GM21825 (cell line): ENCODE results near the gene PREX1.
"Not testable (repeated sequence)": the region's sequence is repeated elsewhere in the genome, so short reads cannot be mapped to it uniquely, and the experiment has no call there.

Experiments
- ATAC-seq: cut with Tn5 transposase; IDR thresholded peaks from one replicate; pipeline ENCODE4 v1.9.1; 2021; ENCODE audit warnings: mild to moderate bottlenecking, moderate library complexity; ENCODE audit not compliant: unreplicated experiment

Gene PREX1

DNA sequence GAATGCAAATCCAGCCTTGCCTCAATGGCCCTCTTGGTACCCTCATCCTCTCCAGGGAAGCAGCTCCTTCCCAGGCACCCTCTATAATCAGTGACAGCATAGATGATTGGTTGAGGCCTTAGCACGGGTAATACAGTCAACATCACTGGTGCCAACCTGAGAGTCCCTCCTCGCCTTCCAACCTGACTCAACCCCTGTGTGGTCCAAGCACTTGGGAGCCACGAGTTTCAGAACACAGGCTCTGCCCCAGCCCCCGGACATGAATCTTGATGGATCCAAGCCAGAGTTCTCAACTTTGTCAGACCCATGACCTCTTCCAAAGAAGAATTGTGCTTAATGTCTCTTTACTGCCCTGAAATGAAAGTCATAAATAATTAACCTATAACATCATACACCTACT lies 213.9 kb downstream of the PREX1 start:
- ATAC-seq: no peak

DNA sequence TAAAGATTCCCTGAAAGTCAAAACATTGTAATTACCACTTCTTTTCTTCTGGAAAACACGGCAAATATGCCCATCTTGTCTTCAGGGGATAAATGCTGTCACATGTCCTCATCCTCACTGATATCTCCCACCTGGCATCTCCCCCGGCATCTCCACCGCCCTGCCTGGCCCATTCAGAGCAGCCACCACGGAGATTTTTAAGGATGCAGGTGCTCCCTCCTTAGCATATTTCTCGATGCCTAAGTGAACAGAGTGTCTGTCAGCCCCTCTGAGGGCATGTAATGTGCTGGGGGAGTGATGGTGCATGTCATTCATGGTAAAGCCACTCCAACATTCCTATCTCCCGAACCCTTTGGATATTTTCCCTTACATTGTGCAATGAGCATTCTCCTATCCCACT lies 215.5 kb downstream of the PREX1 start:
- no peak for ATAC-seq

DNA sequence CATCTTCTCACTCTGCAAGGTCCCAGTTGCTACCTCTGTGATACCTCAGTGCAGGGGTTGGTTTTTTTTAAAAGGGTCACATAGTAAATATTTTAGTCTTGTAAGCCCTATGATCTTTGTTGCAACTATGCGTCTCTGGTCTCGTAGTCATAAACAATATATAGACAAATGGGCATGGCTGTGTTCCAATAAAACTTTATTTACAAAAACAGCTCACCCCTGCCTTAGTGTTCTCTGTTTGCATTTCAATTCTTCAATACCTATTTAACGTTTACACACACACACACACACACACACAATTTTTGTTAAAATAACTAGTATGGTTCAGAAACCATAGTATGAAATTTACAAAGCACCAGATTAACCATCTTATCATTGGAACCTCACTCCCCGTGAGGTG lies 216.8 kb downstream of the PREX1 start:
- ATAC-seq: no peak

DNA sequence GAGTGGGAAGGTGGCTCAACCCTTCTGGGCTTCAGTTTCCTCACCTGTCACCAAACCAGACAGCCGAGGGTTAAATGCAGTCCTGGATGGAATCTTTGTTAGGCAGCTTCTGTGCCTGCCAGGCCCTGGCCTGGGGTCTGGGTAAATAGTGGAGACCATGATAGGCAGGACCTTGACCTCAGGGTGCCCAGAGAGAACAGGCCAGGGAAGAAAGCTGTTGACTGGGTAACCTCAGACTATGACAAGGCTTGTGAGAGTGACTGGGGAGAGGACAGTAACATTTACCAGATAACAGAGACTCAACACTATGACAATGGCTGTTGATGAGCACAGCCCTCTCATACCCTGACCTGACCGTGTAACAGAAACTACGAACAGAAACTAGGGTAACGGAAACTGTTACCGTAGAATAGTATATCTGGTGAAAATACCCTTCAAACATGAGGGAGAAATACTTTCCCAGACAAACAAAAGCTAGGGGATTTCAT lies 218.3 kb downstream of the PREX1 start:
- peak; percentile 78 for ATAC-seq

DNA sequence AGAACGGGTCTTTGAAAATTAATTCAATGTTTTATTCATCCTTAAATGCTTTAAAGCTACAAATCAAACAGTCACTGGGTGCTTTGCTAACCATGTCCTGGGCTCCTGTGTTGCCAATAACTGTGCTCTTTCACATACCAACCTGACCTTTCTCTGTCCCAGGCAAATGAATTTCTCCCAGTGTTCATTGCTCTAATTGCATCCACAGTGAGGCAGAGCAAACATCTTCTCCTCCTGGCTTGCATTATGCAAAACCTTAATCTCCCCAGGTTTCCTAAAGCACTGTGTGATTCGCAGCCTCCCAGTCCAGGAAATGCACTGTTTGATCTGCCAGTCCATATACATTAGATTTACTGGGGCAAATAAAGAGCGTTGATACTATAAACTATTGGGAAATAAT lies 219.0 kb downstream of the PREX1 start:
- no peak for ATAC-seq

DNA sequence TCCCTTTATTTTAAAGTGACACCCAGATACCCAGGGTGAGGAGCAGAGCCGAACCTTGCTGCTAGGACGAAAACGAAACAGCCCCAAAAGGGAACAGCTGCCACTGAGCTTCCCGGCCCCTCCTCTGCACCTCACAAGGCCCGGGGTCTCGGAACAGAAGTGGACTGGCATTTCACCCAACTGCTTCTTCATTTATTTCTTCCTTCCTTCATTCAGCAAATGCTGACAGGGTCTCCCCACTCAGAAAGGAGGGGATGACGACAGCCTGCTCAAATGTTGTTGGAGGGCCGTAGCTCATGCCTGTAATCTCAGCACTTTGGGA lies 220.3 kb downstream of the PREX1 start:
- ATAC-seq: no peak

DNA sequence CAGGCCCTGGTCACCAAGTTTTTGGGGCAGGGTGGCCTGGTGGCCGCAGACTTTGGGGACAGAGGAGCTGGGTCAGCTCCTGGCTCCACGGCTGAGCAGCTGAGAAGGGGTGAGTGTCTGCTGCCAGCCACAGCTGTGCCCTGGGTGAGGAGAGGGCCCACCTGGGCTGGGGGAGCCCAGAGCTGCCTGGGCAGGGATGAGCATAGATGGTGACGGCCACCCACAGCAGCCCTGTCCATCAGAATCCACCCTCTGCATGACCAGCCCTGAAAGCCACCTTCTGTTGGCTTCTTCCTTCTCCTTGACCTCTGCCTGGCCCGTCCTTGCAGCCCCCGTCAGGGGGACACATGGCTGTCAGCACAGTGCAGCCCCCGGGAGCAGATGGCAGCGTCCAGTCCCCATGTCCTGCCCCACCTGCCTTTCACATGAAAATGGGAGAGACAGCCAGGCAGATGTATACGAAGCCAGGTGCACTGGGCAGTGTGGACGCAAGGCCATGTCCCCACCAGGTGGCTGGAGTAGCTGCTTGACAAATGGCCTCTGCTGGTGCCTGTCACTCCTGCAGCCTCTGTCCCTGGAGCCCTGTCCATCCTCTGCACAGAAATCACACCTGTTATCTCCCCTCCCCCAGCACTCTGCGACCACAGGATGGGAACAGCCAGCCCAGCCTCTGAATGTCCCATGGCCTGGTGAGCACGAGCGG lies 220.8 kb downstream of the PREX1 start:
- ATAC-seq: no peak

DNA sequence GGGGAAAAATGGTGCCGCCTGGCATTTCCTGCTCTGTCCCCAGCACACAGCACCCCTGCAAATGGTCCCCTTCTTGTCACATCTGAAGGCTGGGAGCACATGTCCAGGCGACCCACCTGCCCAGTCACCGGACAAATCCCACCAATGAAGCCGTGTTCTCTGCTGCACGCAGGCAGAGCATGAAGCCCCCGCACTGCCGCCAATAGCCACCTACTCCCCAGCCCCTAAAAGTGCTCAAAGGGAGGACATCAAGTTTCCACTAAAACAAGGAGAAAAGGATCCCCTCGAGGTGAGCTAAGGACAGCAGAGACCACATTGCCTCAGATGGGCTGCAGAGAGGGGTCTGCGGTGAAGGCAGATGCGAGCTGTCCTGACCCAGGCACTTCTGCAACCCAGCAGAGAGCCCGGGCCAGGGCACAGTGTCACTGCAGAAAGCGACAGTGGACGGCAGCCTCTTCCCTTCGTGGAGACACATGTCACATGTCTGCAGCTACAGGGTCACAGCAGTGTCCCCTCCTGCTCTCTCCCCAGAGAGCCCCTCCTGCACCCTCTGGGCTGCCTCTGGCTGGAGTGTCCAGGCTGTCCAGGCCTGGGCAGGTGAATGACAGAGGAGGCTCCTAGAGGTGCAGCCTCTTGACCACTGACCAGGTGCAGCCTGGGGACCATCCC lies 221.5 kb downstream of the PREX1 start:
- no peak for ATAC-seq

DNA sequence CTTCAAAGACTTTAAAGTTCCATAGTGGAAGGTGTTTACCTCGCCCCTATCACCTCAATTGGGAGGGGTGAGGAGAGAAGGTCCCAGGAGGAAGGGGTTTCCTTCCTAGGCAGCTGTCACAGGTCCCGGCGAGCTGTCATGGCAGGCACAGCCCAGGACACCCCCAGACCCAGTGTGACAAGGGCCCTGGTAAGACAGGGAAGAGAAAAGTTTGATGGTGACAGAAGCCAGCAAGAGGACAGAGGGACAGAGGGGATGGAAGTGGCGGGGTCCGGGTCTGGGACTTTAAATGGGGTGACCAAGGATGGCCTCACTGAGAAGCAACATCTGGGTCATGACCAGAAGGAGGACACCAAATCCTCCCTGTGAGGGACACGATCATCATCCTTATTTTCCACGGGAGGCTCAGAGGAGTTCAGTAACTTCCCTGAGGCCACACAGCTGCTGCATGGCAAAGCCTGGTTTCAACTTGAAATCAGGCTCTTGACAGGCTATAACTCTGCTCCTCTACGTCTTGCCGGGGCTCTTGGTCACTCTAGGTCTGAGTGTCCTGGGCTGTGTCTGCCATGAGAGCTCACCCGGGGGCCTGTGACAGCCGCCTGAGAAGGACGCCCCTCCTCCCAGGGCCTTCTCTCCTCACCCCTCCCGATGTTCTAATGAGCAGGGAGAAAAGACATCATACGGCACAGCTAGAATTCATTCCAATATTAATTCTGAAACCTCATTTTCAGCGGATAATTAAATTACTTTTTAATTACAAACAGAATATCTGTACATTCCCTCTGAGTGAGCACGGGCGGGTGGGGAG lies 222.2 kb downstream of the PREX1 start:
- ATAC-seq: no peak

DNA sequence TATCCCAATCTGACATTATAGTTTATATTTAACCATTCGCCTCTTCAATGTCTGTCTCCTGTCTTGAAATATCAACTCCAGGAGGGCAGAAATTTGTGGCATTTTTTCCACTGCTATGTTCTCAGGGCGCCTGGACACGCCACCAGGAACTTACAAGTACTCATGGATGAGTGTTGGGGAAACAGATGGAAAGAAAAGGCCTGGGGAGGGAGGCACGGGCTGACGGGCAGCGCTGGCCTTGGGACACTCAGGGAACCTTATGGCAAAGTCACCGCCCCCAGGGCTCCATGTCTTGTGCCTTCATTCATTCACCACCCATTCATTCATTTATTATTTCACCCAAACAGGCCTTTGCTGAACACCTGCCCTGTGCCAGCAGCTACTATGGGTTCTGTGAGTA lies 222.9 kb downstream of the PREX1 start:
- no peak for ATAC-seq

DNA sequence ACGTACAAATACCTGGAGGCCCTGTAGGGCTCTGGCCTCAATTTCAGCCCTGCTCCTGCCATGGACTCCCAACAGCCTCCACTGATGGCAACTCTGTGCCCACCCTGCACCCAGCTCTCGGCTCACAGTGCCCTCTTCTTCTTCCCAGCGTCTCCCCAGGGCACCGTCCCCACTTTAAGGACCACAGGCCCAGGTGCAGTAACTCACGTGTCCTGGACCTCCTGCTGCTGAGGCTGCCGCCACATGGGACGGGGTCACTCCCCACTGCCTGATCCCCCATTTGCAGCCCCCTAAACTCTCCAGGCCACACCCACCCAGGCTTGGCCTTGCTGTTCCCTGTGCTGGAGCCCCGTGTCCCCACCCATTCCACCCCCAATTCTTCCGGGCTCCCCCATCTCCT lies 223.4 kb downstream of the PREX1 start:
- ATAC-seq: no peak

DNA sequence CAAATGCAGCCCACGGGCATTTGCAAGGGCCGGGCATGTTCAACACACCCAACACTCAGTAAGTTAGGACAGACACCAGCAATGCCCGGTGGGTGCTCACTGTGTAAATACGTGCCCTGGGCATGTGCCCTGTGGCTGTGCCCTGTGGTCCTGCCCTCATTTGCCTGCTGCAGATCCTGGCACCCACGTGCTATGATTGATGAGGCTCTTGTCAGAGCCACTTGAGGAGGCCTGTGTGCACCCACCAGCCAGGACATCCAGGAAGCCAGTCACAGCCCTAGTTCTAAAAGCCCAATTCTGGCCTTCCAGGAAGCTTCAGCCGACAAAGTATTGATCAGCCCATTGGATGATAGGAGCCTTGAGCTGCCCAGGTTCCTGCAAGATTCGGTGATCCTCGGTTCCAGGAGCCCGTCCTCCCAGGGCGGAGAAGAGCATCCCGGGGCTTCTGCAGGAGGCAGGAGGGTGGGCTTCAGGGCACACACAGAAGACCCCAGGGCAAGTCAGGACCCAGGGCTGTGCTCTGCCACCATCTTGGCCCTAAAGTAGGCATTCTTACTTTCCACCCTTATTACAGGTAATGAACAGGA lies 223.9 kb downstream of the PREX1 start:
- ATAC-seq: no peak

DNA sequence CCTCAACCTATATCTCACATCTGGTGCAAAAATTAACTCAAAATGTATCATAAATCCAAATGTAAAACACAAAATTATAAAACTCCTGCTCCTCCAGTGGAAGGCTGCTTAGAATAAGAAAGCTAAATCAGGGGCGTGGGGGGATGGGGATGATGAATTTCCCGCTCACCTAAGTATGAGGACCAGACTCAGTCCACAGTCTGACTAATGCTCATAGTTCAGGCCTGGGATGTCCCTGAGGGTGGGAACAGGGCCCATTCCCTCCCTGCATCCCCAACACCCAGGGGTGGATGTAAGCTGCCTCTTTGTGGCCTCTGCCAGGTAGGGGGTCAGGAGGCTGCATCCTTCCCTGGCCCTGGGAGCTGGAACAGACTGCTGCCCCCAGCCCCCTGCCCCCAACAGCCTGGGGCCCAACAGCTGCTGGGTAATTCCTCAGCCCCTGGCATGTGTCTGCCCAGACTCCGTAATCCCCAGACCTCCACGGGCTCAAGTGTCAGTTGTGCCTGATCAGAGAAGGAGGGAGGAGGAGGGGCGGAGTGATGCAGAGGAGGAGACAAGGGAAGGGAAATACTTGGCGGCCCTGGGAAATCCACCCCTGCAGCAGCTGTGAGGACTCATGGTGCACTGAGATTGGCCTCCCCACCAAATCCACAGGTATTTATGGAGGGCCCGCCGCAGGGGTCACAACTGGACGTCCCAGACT lies 224.5 kb downstream of the PREX1 start:
- no peak for ATAC-seq

DNA sequence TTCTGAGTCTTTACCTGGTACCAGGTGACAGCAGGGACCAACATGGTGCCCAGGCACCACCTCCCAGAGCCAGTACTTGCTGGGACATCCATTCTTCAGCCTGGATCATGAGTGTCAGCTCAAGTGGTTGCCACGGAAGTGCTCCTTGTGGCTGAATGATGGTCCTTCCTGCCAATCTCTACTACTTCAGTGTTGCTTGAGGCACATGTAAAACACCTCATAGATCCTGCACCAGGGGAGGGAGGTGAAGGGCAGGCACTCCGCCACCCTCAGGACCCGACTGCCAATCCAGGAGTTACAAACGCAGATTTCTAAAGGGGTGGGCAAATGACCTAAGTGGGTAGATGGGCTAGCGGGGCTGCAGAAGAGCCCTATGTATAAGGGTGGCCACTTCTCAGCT lies 226.0 kb downstream of the PREX1 start:
- ATAC-seq: no peak

DNA sequence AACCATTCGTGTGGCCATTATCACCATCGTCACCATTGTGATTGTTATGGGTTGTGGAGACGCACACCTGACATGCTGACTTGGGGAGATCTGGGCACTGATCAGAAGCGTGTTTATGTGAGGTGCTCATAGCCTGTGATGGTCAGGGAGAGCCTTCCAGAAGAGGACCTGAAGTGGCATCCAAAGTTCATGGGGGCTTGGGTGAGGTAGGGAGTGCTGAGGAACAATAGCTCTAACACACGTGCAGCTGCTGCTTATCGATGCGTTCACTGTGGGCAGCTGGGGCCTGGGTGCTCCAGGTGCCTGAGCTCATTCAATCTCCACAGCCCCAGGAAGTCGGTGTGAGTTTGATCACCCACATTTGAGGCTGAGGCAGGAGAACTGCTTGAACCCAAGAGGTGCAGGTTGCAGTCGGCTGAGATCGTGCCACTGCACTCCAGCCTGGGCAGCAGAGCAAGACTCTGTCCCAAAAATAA lies 227.3 kb downstream of the PREX1 start:
- ATAC-seq: no peak

DNA sequence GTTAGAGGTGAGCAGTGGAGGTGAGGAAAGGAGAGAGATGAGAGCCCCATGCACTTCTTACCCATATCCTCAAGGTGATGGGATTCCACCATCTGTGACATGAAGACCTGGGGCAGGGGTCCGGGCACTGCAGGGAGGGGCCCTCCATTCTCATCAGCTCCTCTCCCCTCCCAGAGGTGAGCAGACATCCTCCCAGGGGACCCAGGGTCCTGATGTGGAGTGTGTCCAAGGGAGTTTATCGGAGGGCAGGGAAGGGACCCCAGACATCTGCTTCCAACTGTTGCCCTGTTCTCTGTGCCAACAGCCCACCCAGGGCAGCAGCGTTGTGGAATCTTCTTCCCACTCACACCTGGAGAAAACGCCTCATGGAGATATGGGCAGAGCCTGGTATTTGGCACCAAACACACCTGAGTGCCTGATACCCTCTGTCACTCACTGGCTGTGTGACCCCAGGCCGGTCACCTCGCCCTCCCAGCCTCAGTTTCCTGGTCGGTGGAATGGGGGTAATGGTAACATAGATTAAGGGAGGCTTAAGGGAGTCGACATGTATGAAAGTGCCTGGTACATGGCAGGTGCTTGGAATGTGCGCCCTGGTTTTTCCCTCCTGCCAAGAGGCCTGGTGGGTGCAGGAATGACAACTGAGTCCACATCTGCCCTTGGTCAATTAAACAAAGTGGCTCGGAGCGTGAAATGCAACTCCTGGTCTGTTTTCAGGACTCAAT lies 227.9 kb downstream of the PREX1 start:
- no peak for ATAC-seq

DNA sequence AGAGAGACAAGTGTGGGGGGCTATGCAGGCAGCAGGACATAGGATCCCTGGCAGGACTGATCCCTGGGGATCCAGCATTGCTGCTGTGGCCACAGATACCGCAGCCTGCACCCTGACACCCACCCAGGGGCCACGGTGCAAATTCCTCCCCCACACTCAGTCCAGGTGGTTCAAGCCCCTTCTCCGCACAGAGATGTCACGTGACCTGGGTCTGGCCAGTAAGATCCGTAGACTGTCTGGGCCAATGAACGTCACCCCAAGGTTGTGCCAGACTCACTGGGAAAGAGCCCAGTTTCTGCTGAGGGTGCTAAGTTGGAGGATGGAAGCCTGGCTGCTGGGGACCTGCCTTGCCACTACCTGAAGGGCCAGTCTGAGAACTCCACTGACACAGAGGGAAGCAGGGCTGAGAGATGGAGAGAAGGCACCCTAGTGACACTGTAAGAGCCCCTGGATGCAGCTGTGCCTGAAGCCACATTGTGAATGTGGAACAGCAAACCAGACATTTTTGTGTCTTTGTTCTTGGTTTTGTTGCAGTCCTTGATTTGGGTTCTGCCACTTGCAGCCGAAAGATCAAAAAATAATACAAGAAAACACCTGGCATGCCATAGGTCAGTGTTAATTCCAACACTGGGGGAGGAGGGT lies 228.6 kb downstream of the PREX1 start:
- no peak for ATAC-seq

DNA sequence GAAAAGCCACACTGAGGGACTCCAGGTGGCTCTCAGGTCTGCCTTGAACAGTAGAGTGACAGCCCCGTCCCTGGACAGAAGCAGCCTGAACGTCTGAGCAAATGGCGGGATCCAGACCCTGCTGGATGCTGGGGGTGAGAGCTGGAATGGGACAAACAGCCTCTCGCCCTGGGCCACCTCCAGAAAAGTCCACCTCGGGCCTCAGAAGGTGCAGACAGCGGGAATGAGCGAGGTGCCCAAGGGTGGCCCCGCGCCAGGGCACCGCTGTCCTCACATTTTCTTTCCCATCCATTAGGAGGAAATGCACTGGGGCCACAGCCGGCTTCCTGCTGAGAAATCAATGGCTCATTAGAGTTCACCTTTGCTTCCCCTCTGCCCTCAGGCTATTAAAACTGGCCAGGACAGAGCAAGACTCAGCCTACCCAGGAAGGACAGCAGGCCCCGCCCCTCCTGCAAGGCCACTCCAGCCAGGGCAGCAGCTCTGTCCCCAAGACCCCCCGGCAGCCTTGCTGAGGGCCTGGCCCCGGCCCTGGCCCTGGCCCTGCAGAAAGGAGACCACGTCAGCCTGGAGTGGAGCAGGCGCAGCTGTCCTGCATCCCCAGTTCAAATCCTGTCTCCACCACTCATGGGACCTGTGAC lies 229.4 kb downstream of the PREX1 start:
- not testable (repeated sequence) for ATAC-seq
